CMK (cell line): Measurements from ENCODE around the gene DNAJC27.

Experiments
- DNase-seq: peaks from one replicate; pipeline ENCODE4 v3.0.0-alpha.2; 2010; ENCODE audit warnings: low read depth

The DNAJC27 gene

GRCh38 chr2:24906466-24906865, 65.3 kb downstream of the DNAJC27 start:
- DNase-seq: no peak

- DNase-seq: no peak
Measured at GRCh38 chr2:24903161-24904103, 68.3 kb downstream of the DNAJC27 start.

GRCh38 chr2:24899361-24899910, 72.3 kb downstream of the DNAJC27 start:
- DNase-seq: no peak

GRCh38 chr2:24898122-24899109, 73.3 kb downstream of the DNAJC27 start:
- no peak for DNase-seq

GRCh38 chr2:24894750-24895149, 77.0 kb downstream of the DNAJC27 start:
- DNase-seq: no peak

- no peak for DNase-seq
Measured at GRCh38 chr2:24893934-24894333, 77.8 kb downstream of the DNAJC27 start.
